A549 (cell line): Measurements from ENCODE around the gene CD79A. TPM values are rescaled to one million over a fixed set of nuclear protein-coding genes. Genes with fewer than 3 reads are reported as not detected.

ENCODE experiments used
- ATAC-seq, 2 experiments: fragments of 200-7000 bp in 1 of 2; fragments of >200 bp in 1 of 2; cut with Nextera tagmentation in 1 of 2; cut with Tn5 transposase in 1 of 2; 3 replicates each; pipeline versions ENCODE4 v1.8.0 to v1.9.1; 2018 to 2020; ENCODE audit warnings: mild to moderate bottlenecking in 1 of 2, moderate library complexity in 1 of 2
- CTCF ChIA-PET: fragments of 300-600 bp; sonication (Branson Sonifier 250); formaldehyde crosslinking; extraction: SDS; loops from one replicate; lab custom pipeline; 2021; ENCODE audit warnings: antibody characterized with exemption, inconsistent platforms; lab: Yijun Ruan, JAX
- POLR2A ChIA-PET: fragments of 350-600 bp; formaldehyde crosslinking; extraction: SDS; loops from one replicate; lab custom pipeline; 2021; ENCODE audit warnings: antibody characterized with exemption, inconsistent platforms; lab: Yijun Ruan, JAX
- DNase-seq, 2 experiments: peaks; one replicate each; pipeline versions ENCODE4 v3.0.0 to v3.0.0-alpha.2; 2011 to 2016; ENCODE audit warnings: low read depth in 1 of 2, low spot score in 1 of 2
- FAIRE-seq: peaks from 2 replicates; lab custom pipeline; 2011; peaks lifted over from hg19 to GRCh38; lab: Jason Lieb, UNC
- H3K27ac ChIP-seq, 2 experiments: fragments of >200 bp; sonication (Bioruptor Twin); formaldehyde crosslinking; 3 replicates each; pipeline ENCODE4 v1.5.1; 2016 to 2017
- H3K4me1 ChIP-seq: fragments of >200 bp; sonication (Bioruptor Twin); formaldehyde crosslinking; 3 replicates; pipeline ENCODE4 v1.6.1; 2016
- H3K4me2 ChIP-seq: fragments of >200 bp; sonication (Bioruptor Twin); formaldehyde crosslinking; 3 replicates; pipeline ENCODE4 v1.6.1; 2016
- H3K4me3 ChIP-seq: fragments of >200 bp; sonication (Bioruptor Twin); formaldehyde crosslinking; 3 replicates; pipeline ENCODE4 v1.5.1; 2016
- H3K9me3 ChIP-seq: fragments of >200 bp; sonication (Bioruptor Twin); formaldehyde crosslinking; 3 replicates; pipeline ENCODE4 v1.6.1; 2016
- BCL3 ChIP-seq: fragments of >200 bp; sonication (Bioruptor Twin); formaldehyde crosslinking; IDR thresholded peaks from 3 replicates; pipeline ENCODE4 v1.6.1; 2016
- CTCF ChIP-seq: fragments of >200 bp; sonication (Bioruptor Twin); formaldehyde crosslinking; IDR thresholded peaks from 3 replicates; pipeline ENCODE4 v1.5.1; 2016
- E2F6 ChIP-seq: IDR thresholded peaks from 2 replicates; pipeline ENCODE4 v1.6.1; 2012; ENCODE audit warnings: low read depth, borderline replicate concordance
- EHF ChIP-seq: fragments of 250-450 bp; sonication (Bioruptor Pico); IDR thresholded peaks from 2 replicates; pipeline ENCODE4 v1.5.0; 2020; ENCODE audit warnings: mild to moderate bottlenecking
- ESRRA ChIP-seq: fragments of 150-350 bp; IDR thresholded peaks from 2 replicates; pipeline ENCODE4 v1.6.1; 2014; ENCODE audit warnings: mild to moderate bottlenecking, low read length, borderline replicate concordance
- FOSL2 ChIP-seq, 2 experiments: fragments of 450-650 bp in 1 of 2; fragments of >200 bp in 1 of 2; sonication (Bioruptor Twin) in 1 of 2; formaldehyde crosslinking; IDR thresholded peaks; 2 replicates each; pipeline versions ENCODE4 v1.5.0 to v1.6.1; 2016 to 2020; ENCODE audit warnings: mild to moderate bottlenecking in 1 of 2, moderate library complexity in 1 of 2
- HES2 ChIP-seq: fragments of >200 bp; sonication (Bioruptor Twin); formaldehyde crosslinking; IDR thresholded peaks from 2 replicates; pipeline ENCODE4 v1.6.1; 2016
- JUN ChIP-seq, 2 experiments: fragments of >200 bp; sonication (Bioruptor Twin); formaldehyde crosslinking; IDR thresholded peaks; 2 replicates in 1 of 2; 3 replicates in 1 of 2; pipeline ENCODE4 v1.6.1; 2016 to 2017
- KDM1A ChIP-seq: fragments of 200-600 bp; sonication (generic); IDR thresholded peaks from 2 replicates; pipeline ENCODE4 v1.6.1; 2016; ENCODE audit warnings: low read depth, mild to moderate bottlenecking
- MAFK ChIP-seq: fragments of 450-650 bp; IDR thresholded peaks from 2 replicates; pipeline ENCODE4 v1.6.1; 2014; ENCODE audit not compliant: partially characterized antibody
- MAZ ChIP-seq: fragments of 150-350 bp; IDR thresholded peaks from 2 replicates; pipeline ENCODE4 v1.6.1; 2014; ENCODE audit warnings: antibody characterized with exemption, low read depth, low read length, borderline replicate concordance
- MYC ChIP-seq: IDR thresholded peaks from 2 replicates; pipeline ENCODE4 v1.6.1; 2012; ENCODE audit warnings: mild to moderate bottlenecking, inconsistent platforms, low read length, improper control_type of control experiment, borderline replicate concordance
- NR3C1 ChIP-seq: fragments of >200 bp; sonication (Bioruptor Twin); formaldehyde crosslinking; IDR thresholded peaks from 3 replicates; pipeline ENCODE4 v1.6.1; 2017
- PHF8 ChIP-seq: fragments of 200-600 bp; sonication (generic); IDR thresholded peaks from 2 replicates; pipeline ENCODE4 v1.6.1; 2016; ENCODE audit warnings: low read depth, mild to moderate bottlenecking, antibody characterized with exemption, moderate library complexity, borderline replicate concordance
- POLR2A ChIP-seq: IDR thresholded peaks from 2 replicates; pipeline ENCODE4 v1.6.1; 2012; ENCODE audit warnings: mild to moderate bottlenecking, low read length
- RAD21 ChIP-seq, 2 experiments: fragments of >200 bp in 1 of 2; sonication (Bioruptor Twin) in 1 of 2; formaldehyde crosslinking in 1 of 2; IDR thresholded peaks in 1 of 2; conservative IDR thresholded peaks in 1 of 2; 2 replicates in 1 of 2; 3 replicates in 1 of 2; pipeline ENCODE4 v1.6.1; 2012 to 2018; ENCODE audit warnings: inconsistent platforms in 1 of 2
- RFX5 ChIP-seq: fragments of 450-650 bp; IDR thresholded peaks from 2 replicates; pipeline ENCODE4 v1.7.1; 2014; ENCODE audit warnings: antibody characterized with exemption, mild to moderate bottlenecking, moderate library complexity
- SMC3 ChIP-seq: fragments of >200 bp; sonication (Bioruptor Twin); formaldehyde crosslinking; IDR thresholded peaks from 3 replicates; pipeline ENCODE4 v1.6.1; 2018; ENCODE audit warnings: inconsistent platforms
- TFCP2L1 ChIP-seq: fragments of 250-450 bp; sonication (Bioruptor Pico); IDR thresholded peaks from 2 replicates; pipeline ENCODE4 v1.5.0; 2021; ENCODE audit warnings: mild to moderate bottlenecking
- TP53 ChIP-seq: fragments of 250-450 bp; sonication (Bioruptor Pico); IDR thresholded peaks from 2 replicates; pipeline ENCODE4 v1.5.0; 2021; ENCODE audit warnings: mild to moderate bottlenecking, moderate library complexity
- USF2 ChIP-seq: fragments of 450-650 bp; IDR thresholded peaks from 2 replicates; pipeline ENCODE4 v1.6.1; 2014; ENCODE audit warnings: antibody characterized with exemption
- ZC3H11A ChIP-seq: fragments of 450-650 bp; IDR thresholded peaks from 2 replicates; pipeline ENCODE4 v1.6.1; 2014; ENCODE audit warnings: antibody characterized with exemption, mild to moderate bottlenecking
- ZNF302 ChIP-seq: fragments of 250-450 bp; sonication (Bioruptor Pico); IDR thresholded peaks from 2 replicates; pipeline ENCODE4 v1.9.0; 2021; ENCODE audit warnings: inconsistent platforms, mild to moderate bottlenecking, moderate library complexity
- WGBS: methylation state at CpG from one replicate; pipeline ENCODE4 v1.1.6; 2017; ENCODE audit errors: missing lambda C conversion rate; 5-methylcytosine and 5-hydroxymethylcytosine counted together
- polyA plus RNA-seq, 4 experiments: library from polyadenylated mRNA; depleted of rRNA in 3 of 4; stranded (reverse); fragments of >200 nt; fragmentation: RNase III in 1 of 4; extraction: RNeasy Plus Mini Kit Qiagen cat#74134 plus additional on column Dnase treatment in 1 of 4; gene quantifications; 2 replicates in 3 of 4; 3 replicates in 1 of 4; pipeline ENCODE4 v1.2.3, GENCODE V29; 2011 to 2017

CD79A gene
- polyA plus RNA-seq, 2 of the 4 experiments (the other 2 are of a cell fraction) = 0.52 to 0.54 TPM

GRCh38 chr19:41879670-41880328 is 2.7 kb downstream of the CD79A start:
- Histone ChIP-seq H3K27ac (no peak overlapping the region), H3K4me2 (no peak overlapping the region), H3K9me3 (no peaks in the 10 kb centered on the region), H3K4me3 (no peak overlapping the region), H3K4me1 (peaks cover 11% of the 10 kb centered on the region)
- ATAC-seq = no peak
- no peak for TF ChIP-seq PHF8
- TF ChIP-seq MAZ = no peak
- no peak for TF ChIP-seq HES2
- TF ChIP-seq ZC3H11A = no peak
- TF ChIP-seq KDM1A = no peak
- TF ChIP-seq ESRRA = no peak
- TF ChIP-seq MAFK = no peak
- no peak for TF ChIP-seq EHF (CRISPR knock-in tag)
- no peak for TF ChIP-seq TFCP2L1
- TF ChIP-seq RAD21 (conservative IDR thresholded peaks at IDR 0.05 in 1 of 2, IDR thresholded peaks at IDR 0.05 in 1 of 2) = no peak
- no peak for TF ChIP-seq FOSL2 (IDR thresholded peaks at IDR 0.05)
- TF ChIP-seq FOSL2 (CRISPR knock-in tag; IDR thresholded peaks at IDR 0.05) = no peak
- TF ChIP-seq TP53 (CRISPR knock-in tag) = no peak
- FAIRE-seq = no peak
- CTCF ChIA-PET = interaction anchor here (1.0 to 1.3 kb wide), 2 partner anchors 58 to 73 kb away, joined by 4 to 5 read pairs; no protein-coding TSS in a partner anchor
- POLR2A ChIA-PET = no interaction called here
- no peak for DNase-seq
- WGBS = 67% methylated on average over 7 of the region's 7 CpGs

- no peak for FAIRE-seq
- no peak for TF ChIP-seq BCL3
- CTCF ChIA-PET = interaction anchor here (1.0 to 2.1 kb wide), 4 partner anchors 54 to 73 kb away, joined by 4 to 8 read pairs (median 4); no protein-coding TSS in a partner anchor
These were observed 3.2 kb downstream of the CD79A start for GRCh38 chr19:41880329-41880708.

GRCh38 chr19:41882568-41883462 is 5.7 kb downstream of the CD79A start, which contains the start of gene ARHGEF1:
Gene ARHGEF1 (plus strand): TSS chr19:41883184. CDS start chr19:41888083, 4,899 bp downstream.
- H3K27ac ChIP-seq = peak within 1 kb of the TSS; percentile 81 to 87
- no peaks in the 10 kb centered on the region for H3K9me3 ChIP-seq
- peaks cover 15% of the 10 kb centered on the region for H3K4me1 ChIP-seq
- FAIRE-seq (peak; percentile 72), DNase-seq (peak in 1 of 2 experiments; percentile 90), ATAC-seq (peak; percentile 27 to 34)
- CTCF ChIA-PET = interaction anchor here (0.7 to 6.5 kb wide), 11 partner anchors 9 to 75 kb away, joined by 3 to 63 read pairs (median 4); partner anchors contain the start of gene RABAC1
- peak within 1 kb of the TSS; percentile 78 for H3K4me3 ChIP-seq
- TF ChIP-seq TFCP2L1 = 0 out of 2 replicates have a peak, but pooled peaks have one; percentile 59
- TF ChIP-seq E2F6 = peak; percentile 22; the same call in 1 of the 2 replicates
- no peak for TF ChIP-seq USF2
- 0 out of 3 replicates have a peak, but pooled peaks have one; percentile 14 for TF ChIP-seq SMC3
- no peak; the same call in 1 of the 2 replicates for TF ChIP-seq TP53 (CRISPR knock-in tag)
- TF ChIP-seq RFX5 = no peak
- TF ChIP-seq BCL3 = peak; percentile 50; the same call in 1 of the 3 replicates
- TF ChIP-seq JUN (IDR thresholded peaks at IDR 0.05) = peak in 1 of 2 experiments; percentile 82; a peak in 4 of 5 replicates
- TF ChIP-seq MYC = peak; percentile 2; the same call in 1 of the 2 replicates
- no peak for TF ChIP-seq CTCF
- no peak for TF ChIP-seq ZNF302
- peak; percentile 58 for TF ChIP-seq POLR2A
- peak; percentile 30; the same call in 1 of the 2 replicates for TF ChIP-seq PHF8
- no peak for TF ChIP-seq NR3C1
- POLR2A ChIA-PET = interaction anchor here (1.4 to 3.6 kb wide), 4 partner anchors 10 to 23 kb away, joined by 4 to 50 read pairs (median 21); partner anchors contain the start of gene RPS19
- 14% methylated on average over 46 of the region's 80 CpGs for WGBS
- peak within 1 kb of the TSS; percentile 82 for H3K4me2 ChIP-seq

More at GRCh38 chr19:41880329-41880708, 3.2 kb downstream of the CD79A start:
- DNase-seq = no peak
- 76% methylated on average over 5 of the region's 5 CpGs for WGBS
- Histone ChIP-seq H3K4me1 (peaks cover 16% of the 10 kb centered on the region), H3K4me3 (no peak overlapping the region), H3K4me2 (no peak overlapping the region), H3K27ac (no peak overlapping the region), H3K9me3 (no peaks in the 10 kb centered on the region)
- ATAC-seq = no peak
- POLR2A ChIA-PET = no interaction called here
